PC-3 (cell line): Measurements from ENCODE around the gene COL1A1. TPM values are rescaled to one million over a fixed set of nuclear protein-coding genes. Genes with fewer than 3 reads are reported as not detected.

Source experiments
- ATAC-seq: fragments of 200-7000 bp; cut with Tn5 transposase; 2 replicates; pipeline ENCODE4 v1.9.1; 2020; ENCODE audit warnings: mild to moderate bottlenecking, moderate library complexity
- BruUV-seq: library from RNA; stranded (reverse); fragments of 400-500 nt; replicated peaks from 2 replicates; lab custom pipeline; 2021; lab: Mats Ljungman, UMichigan
- CTCF ChIA-PET: fragments of 300-600 bp; sonication (Branson Sonifier 250); formaldehyde crosslinking; loops from one replicate; lab custom pipeline; 2022; ENCODE audit warnings: antibody characterized with exemption; lab: Charles Lee
- POLR2A ChIA-PET: fragments of 300-600 bp; sonication (Branson Sonifier 250); formaldehyde crosslinking; loops from one replicate; lab custom pipeline; 2022; ENCODE audit warnings: antibody characterized with exemption; ENCODE audit not compliant: unreplicated experiment; lab: Charles Lee
- DNase-seq: peaks from one replicate; pipeline ENCODE4 v3.0.0-alpha.2; 2015
- H2AFZ ChIP-seq: fragments of 300-600 bp; sonication (generic); 2 replicates; pipeline ENCODE4 v1.6.0; 2016; ENCODE audit warnings: antibody characterized with exemption, low read length
- H3F3A ChIP-seq: fragments of 300-600 bp; sonication (generic); one replicate; pipeline ENCODE4 v1.6.0; 2017; ENCODE audit warnings: antibody characterized with exemption, low read length, control low read depth, mild to moderate bottlenecking; ENCODE audit not compliant: unreplicated experiment
- H3K27ac ChIP-seq: fragments of 300-600 bp; sonication (generic); 2 replicates; pipeline ENCODE4 v1.5.1; 2016; ENCODE audit warnings: mild to moderate bottlenecking, low read length
- H3K27me3 ChIP-seq: fragments of 300-600 bp; sonication (generic); 2 replicates; pipeline ENCODE4 v1.6.1; 2016; ENCODE audit warnings: low read length, mixed read lengths
- H3K36me3 ChIP-seq: fragments of 300-600 bp; sonication (generic); 2 replicates; pipeline ENCODE4 v1.6.1; 2016; ENCODE audit warnings: low read depth, mixed run types, low read length, mixed read lengths
- H3K4me1 ChIP-seq: fragments of 300-600 bp; sonication (generic); 2 replicates; pipeline ENCODE4 v1.5.1; 2016; ENCODE audit warnings: low read length; ENCODE audit not compliant: insufficient read depth
- H3K4me2 ChIP-seq: fragments of 300-600 bp; sonication (generic); 2 replicates; pipeline ENCODE4 v1.6.0; 2016; ENCODE audit warnings: low read length
- H3K4me3 ChIP-seq: fragments of 300-600 bp; sonication (generic); 2 replicates; pipeline ENCODE4 v1.5.1; 2016; ENCODE audit warnings: mild to moderate bottlenecking, low read length, mixed read lengths
- H3K79me2 ChIP-seq: fragments of 300-600 bp; sonication (generic); 2 replicates; pipeline ENCODE4 v1.6.1; 2017; ENCODE audit warnings: low read length, mixed read lengths
- H3K9ac ChIP-seq: fragments of 300-600 bp; sonication (generic); 2 replicates; pipeline ENCODE4 v1.6.0; 2016; ENCODE audit warnings: mild to moderate bottlenecking, low read length
- H3K9me2 ChIP-seq: fragments of 300-600 bp; sonication (generic); replicated peaks from 2 replicates; pipeline ENCODE4 v1.6.1; 2016; ENCODE audit warnings: mixed run types, low read length, mixed read lengths
- H3K9me3 ChIP-seq: fragments of 300-600 bp; sonication (generic); 2 replicates; pipeline ENCODE4 v1.6.1; 2016; ENCODE audit warnings: low read length, mixed read lengths
- H4K20me1 ChIP-seq: fragments of 300-600 bp; sonication (generic); 2 replicates; pipeline ENCODE4 v1.6.1; 2016; ENCODE audit warnings: low read length, mixed read lengths
- EZH2 ChIP-seq: fragments of 300-600 bp; sonication (generic); IDR thresholded peaks from one replicate; pipeline ENCODE4 v1.6.1; 2017; ENCODE audit warnings: antibody characterized with exemption, mild to moderate bottlenecking, low read length; ENCODE audit not compliant: unreplicated experiment
- EZH2phosphoT487 ChIP-seq: fragments of 300-600 bp; sonication (generic); IDR thresholded peaks from 2 replicates; pipeline ENCODE4 v1.6.1; 2018; ENCODE audit warnings: mild to moderate bottlenecking, antibody characterized with exemption, low read length, borderline replicate concordance
- intact Hi-C: fragments of 100-400 bp; cut with micrococcal nuclease; formaldehyde crosslinking; loops from 2 replicates; pipeline ENCODE4 v1.9.0; 2023
- total RNA-seq: library from RNA; depleted of rRNA; stranded (reverse); fragments of >200 nt; gene quantifications from 2 replicates; pipeline ENCODE4 v1.2.3, GENCODE V29; 2014
- TF ChIP-seq, protein P1 (sequence below): fragments of 300-600 bp; sonication (generic); conservative IDR thresholded peaks from 2 replicates; pipeline ENCODE4 v1.5.1; 2017; ENCODE audit warnings: antibody characterized with exemption, low read depth, mild to moderate bottlenecking, low read length

COL1A1 gene
- total RNA-seq, 1 experiment from 2014 or later: 30.6 TPM

DNA sequence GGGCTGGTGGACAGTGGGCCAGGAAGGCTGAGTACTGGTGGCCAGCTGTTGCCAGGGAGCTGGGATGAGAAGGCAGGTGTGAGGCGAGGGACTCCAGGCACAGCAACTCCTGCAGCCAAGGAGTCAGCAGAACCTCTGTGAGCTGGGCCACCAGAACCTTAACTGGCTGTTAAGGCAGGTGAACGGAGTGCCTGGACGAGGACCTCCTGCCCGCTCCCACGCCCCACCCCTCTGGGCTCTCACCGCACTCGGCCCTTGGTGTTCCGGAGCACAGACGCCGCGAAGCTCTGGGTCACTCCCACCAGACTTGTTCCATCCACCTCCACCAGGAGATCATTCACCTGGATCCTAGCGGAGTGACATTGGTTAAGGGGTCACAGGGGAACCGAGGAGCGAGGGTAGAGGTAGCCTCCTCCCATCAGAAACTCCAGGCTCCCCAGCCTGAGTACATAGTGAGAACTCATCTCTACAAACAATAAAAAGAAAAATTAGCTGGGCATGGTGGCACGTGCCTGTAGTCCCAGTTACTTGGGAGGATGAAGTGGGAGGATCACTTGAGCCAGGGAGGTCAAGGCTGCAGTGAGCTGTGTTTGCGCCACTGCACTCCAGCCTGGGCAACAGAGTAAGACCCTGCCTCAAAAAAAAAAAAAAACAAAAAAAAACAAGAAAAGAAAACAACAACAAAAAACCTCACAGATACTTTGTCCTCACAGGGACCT lies 60.2 kb downstream of the COL1A1 start:
- H3K9me2 ChIP-seq: no peaks in the 10 kb centered on the region
- CTCF ChIA-PET: no interaction called here
- no peaks in the 10 kb centered on the region for H3K27me3 ChIP-seq
- no peak overlapping the region for H3K27ac ChIP-seq
- H3K4me2 ChIP-seq: no peak overlapping the region
- POLR2A ChIA-PET: interaction anchor here (0.5 kb wide), 1 partner anchor 49 kb away, joined by 24 read pairs; no protein-coding TSS in a partner anchor
- no peak for DNase-seq
- H3K4me1 ChIP-seq: no peaks in the 10 kb centered on the region
- H4K20me1 ChIP-seq: peaks cover 17% of the 10 kb centered on the region; the same call in 1 of the 2 replicates
- no peak overlapping the region for H3K4me3 ChIP-seq
- intact Hi-C loops: no loop called here
- no TSS peak for BruUV-seq
- no peak for TF ChIP-seq EZH2phosphoT487
- H2AFZ ChIP-seq: no peak overlapping the region
- ATAC-seq: no peak
- H3F3A ChIP-seq: no peaks in the 10 kb centered on the region
- H3K36me3 ChIP-seq: peaks cover 76% of the 10 kb centered on the region
- peaks cover 14% of the 10 kb centered on the region for H3K79me2 ChIP-seq
- H3K9me3 ChIP-seq: no peaks in the 10 kb centered on the region
- no peak overlapping the region for H3K9ac ChIP-seq

DNA sequence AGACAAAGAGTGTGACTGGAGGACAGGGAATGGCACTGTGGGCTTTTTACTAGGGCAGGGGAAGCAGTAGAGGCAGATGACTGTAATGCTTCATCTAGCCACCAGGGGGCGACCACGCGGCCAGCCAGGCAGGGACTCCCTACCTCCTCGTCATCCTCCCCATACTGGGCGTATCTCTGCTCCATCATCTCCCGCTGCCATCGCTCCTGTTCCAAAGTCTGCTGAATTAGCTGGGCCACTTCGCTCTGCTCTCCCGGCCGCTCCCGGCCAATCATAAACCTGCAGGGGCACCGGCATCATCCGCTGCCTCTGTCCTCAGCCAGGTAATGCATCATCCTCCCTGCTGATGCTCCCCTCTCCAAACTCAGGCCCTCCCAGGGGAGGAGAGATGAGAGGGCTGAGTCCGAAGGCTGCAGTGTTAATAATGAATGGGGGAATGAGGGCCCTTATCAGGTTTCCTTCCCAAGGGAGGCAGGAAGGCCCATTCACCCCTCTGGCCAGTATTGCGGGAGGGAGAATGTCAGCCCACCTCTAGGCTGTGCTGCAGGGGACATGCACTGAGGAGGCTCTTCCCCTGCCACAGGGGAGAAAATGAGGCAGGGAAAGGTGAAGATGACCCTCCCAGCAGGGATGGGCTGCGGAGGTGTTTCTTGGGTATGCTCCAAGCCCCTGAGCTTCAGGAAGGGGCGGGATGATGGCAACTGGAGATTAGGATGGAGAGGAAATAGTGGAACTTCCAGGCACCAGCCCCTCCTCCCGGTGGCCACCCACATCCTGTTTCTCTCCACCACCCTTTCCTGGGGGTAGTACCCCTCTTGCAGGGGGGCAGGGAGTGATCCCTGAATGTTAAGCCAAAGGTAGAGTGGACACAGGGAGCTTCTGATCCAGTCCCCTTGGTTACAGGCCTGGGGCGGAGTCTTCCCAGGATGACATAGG lies 61.2 kb downstream of the COL1A1 start:
- H3K27me3 ChIP-seq: no peaks in the 10 kb centered on the region
- BruUV-seq: no TSS peak
- intact Hi-C loops: loop anchor here (1.0 kb wide), 1 partner anchor 21 kb away; no protein-coding TSS in a partner anchor
- no peak overlapping the region for H3K4me2 ChIP-seq
- POLR2A ChIA-PET: interaction anchor here (0.7 kb wide), 1 partner anchor 11 kb away, joined by 3 read pairs; the partner anchor contains the start of gene SAMD14
- H3K27ac ChIP-seq: no peak overlapping the region
- H2AFZ ChIP-seq: no peak overlapping the region
- H3K36me3 ChIP-seq: peaks cover 78% of the 10 kb centered on the region
- TF ChIP-seq, protein P1, sequence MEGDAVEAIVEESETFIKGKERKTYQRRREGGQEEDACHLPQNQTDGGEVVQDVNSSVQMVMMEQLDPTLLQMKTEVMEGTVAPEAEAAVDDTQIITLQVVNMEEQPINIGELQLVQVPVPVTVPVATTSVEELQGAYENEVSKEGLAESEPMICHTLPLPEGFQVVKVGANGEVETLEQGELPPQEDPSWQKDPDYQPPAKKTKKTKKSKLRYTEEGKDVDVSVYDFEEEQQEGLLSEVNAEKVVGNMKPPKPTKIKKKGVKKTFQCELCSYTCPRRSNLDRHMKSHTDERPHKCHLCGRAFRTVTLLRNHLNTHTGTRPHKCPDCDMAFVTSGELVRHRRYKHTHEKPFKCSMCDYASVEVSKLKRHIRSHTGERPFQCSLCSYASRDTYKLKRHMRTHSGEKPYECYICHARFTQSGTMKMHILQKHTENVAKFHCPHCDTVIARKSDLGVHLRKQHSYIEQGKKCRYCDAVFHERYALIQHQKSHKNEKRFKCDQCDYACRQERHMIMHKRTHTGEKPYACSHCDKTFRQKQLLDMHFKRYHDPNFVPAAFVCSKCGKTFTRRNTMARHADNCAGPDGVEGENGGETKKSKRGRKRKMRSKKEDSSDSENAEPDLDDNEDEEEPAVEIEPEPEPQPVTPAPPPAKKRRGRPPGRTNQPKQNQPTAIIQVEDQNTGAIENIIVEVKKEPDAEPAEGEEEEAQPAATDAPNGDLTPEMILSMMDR: peak; percentile 96
- no peak for TF ChIP-seq EZH2
- peak; percentile 68 for DNase-seq
- no peak overlapping the region for H3K4me3 ChIP-seq
- H3F3A ChIP-seq: no peaks in the 10 kb centered on the region
- no peaks in the 10 kb centered on the region for H3K9me3 ChIP-seq
- CTCF ChIA-PET: interaction anchor here (0.6 kb wide), 1 partner anchor 556 kb away, joined by 3 read pairs; no protein-coding TSS in a partner anchor
- peak; percentile 84 for ATAC-seq
- no peak overlapping the region for H3K9ac ChIP-seq
- H4K20me1 ChIP-seq: peaks cover 9% of the 10 kb centered on the region; the same call in 1 of the 2 replicates
- H3K9me2 ChIP-seq: no peaks in the 10 kb centered on the region
- no peaks in the 10 kb centered on the region for H3K4me1 ChIP-seq
- H3K79me2 ChIP-seq: peaks cover 4% of the 10 kb centered on the region; the same call in 1 of the 2 replicates

DNA sequence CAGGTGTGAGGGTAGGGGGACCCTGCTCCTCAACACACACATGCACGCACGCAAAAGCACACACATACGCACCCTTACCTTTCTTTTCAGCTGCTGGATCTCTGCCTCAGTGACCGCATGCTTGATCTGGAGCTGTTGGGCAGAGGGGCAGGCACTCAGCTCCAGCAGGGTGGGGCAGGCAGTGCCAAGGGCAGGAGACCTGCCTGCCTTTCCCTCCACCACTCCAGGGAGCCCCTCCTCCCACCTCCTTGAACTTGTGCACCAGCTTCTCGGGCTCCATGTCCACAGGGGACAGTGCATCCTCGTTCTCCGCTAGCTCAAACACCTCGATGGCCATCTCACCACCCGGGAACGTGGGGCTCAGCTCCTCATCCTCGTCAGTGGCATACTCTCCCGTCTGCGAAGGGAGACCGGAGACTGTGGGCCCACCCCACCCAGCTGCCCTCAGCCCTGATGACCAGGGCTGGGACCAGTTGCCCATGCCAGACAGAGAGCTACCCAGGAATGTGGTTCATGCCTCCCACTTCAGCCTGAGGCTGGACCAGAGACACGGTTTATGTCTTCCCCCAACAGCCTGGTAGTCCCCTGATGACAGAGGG lies 62.1 kb downstream of the COL1A1 start:
- Histone ChIP-seq H3K27ac (no peak overlapping the region), H3K9me3 (no peaks in the 10 kb centered on the region), H3K4me1 (no peaks in the 10 kb centered on the region), H3K79me2 (no peaks in the 10 kb centered on the region), H3F3A (no peaks in the 10 kb centered on the region), H3K4me3 (no peak overlapping the region), H3K27me3 (no peaks in the 10 kb centered on the region), H3K9me2 (no peaks in the 10 kb centered on the region), H4K20me1 (0 out of 2 replicates have a peak, but pooled peaks cover 5% of the 10 kb centered on the region), H3K36me3 (peaks cover 75% of the 10 kb centered on the region), H3K4me2 (no peak overlapping the region), H3K9ac (no peak overlapping the region), H2AFZ (no peak overlapping the region)
- BruUV-seq: no TSS peak
- POLR2A ChIA-PET: no interaction called here
- intact Hi-C loops: no loop called here
- ATAC-seq (no peak), DNase-seq (no peak)
- TF ChIP-seq, protein P1: no peak
- TF ChIP-seq EZH2phosphoT487: no peak
- no peak for TF ChIP-seq EZH2
- CTCF ChIA-PET: no interaction called here
